AG09319 (cell line): ENCODE results near the gene CITED1.

Experiments
- DNase-seq: peaks from one replicate; pipeline ENCODE4 v3.0.0-alpha.2; 2010; ENCODE audit warnings: low read depth; ENCODE audit errors: extremely low read depth
- CTCF ChIP-seq: IDR thresholded peaks from 2 replicates; pipeline ENCODE4 v1.5.1; 2011; ENCODE audit warnings: low read depth, mild to moderate bottlenecking, inconsistent platforms, low read length, moderate library complexity

The CITED1 gene

DNA sequence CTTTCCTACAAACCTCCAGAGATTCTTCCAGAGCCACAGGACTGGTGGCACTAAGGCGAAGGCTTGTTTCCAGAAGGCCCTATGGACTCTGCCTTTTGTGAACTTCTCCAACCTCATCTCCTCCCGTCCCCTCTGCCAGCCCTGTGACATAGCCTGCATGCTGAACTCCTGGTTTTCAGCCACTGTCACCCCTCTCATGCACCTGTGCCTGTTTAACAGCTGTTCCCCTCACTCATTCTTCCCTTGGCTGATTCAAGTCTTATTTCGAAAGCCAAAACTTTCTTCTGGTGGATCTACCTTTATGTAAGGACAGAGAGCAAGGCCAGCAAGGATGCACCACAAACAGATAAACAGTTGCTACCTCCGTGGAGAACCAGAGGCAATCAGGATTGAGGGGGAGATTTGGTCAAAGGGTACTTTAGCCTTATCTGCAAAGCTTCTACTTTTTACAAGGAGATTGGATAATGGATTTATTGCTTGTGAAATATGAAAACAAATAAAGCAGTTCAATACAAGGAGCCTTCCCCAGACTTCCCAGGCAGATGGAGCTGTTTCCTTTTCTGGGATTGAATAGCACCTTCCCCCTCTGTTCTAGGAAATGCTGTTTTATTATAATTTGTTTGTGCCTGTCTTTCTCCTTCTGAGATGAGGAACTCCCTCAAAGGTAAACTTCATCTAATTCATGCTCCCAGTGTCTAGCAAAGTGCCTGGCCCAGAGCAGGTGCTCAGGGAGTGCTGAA lies 5.7 kb downstream of the CITED1 start:
- DNase-seq, result no peak

GRCh38 chrX:72297953-72298730 lies 7.6 kb downstream of the CITED1 start:
- TF ChIP-seq CTCF, result no peak
- DNase-seq, result no peak

More for the DNA sequence above, 5.7 kb downstream of the CITED1 start:
- no peak for TF ChIP-seq CTCF

DNA sequence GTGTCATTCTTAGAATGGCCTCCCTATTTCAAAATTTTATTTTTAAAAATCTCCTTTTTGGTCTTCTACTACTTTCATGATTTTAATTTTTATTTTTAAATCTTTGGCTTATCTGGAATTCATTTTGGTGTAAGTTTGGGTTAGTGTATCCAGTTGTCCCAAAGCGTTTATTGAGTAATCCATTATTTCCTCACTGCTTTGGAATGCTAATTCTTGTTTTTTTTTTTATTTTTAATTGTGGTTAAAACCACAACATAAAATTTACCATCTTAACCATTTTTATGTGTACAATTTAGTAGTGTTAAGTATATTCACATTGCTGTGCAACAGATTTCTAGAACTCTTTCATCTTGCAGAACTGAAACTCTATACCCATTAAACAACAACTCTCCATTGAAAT lies 8.7 kb downstream of the CITED1 start:
- DNase-seq, result no peak
- TF ChIP-seq CTCF, result no peak

- no peak for DNase-seq
- no peak for TF ChIP-seq CTCF
These were observed 10.0 kb downstream of the CITED1 start for GRCh38 chrX:72295745-72296144.

GRCh38 chrX:72294497-72294896 lies 11.2 kb downstream of the CITED1 start:
- DNase-seq, result no peak
- TF ChIP-seq CTCF, result no peak

DNA sequence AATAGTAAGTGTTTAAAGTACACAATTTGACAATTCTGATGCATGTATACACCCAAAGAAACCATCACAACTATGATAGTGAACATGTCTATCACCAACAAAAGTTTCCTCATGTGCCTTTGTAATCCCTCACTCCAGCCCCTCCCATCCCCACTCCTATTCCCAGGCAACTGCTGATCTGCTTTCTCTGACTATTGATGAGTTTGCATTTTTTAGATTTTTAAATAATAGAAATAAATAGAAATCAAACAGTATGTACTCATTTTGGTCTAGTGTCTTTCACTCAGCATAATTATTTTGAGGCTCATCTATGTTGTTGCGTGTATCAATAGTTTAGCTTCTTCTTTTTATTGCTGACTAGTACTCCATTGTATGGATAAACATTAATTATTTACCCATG lies 23.4 kb downstream of the CITED1 start:
- no peak for TF ChIP-seq CTCF
- no peak for DNase-seq

- no peak for TF ChIP-seq CTCF
- DNase-seq, result no peak
These were observed 25.3 kb downstream of the CITED1 start for GRCh38 chrX:72280321-72280845.
